ENCODE data around the gene LINGO1.

DNA sequence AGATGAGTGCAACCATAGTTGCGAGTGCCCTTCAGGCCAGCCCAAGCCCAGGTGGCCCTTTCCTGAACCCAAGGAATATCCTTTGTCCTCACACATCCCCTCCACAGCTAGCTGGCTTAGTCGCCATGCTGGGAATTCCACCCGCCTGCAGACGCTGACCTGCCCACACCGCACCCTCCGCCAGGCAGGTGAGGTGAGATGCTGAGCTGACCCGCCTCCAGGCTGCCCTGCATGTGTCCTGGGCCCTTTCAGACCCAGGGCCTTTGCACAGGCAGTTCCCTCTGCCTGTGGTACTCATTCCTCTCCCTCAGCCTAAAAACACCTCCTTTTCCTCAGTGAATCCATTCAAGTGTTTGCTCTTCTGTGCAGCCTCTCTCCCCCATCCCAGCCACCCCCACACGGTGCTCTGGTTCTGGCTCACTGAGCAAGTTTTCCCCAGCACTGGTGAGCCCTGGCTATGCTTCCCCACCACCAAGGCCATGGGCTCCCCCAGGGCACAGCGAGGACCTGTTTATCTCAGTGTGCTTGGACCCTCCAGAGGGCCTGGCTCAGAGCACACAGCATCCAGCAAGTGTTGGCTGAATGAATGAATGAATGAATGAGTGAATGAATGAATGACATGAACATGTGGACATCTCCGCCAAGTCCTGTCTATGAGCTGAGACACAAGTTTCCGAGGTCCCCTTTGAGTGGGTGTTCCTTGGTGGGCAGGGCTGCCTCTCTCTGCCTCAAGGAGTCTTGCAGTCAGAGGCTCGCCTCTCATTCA is 33.0 kb upstream of the LINGO1 start:
- TF ChIP-seq GATA3 (IDR thresholded peaks at IDR 0.05; ENCODE audit: low read depth, low read length): no peak
- TF ChIP-seq GATA2 (IDR thresholded peaks at IDR 0.05; ENCODE audit: low read depth, low read length): no peak

Data from SH-SY5Y (cell line).